HepG2 (cell line): Measurements from ENCODE around the gene PEAR1. TPM values are rescaled to one million over a fixed set of nuclear protein-coding genes. Genes with fewer than 3 reads are reported as not detected.

ENCODE experiments used
- ATAC-seq: fragments of 200-7000 bp; cut with Tn5 transposase; 3 replicates; pipeline ENCODE4 v1.9.1; 2020; ENCODE audit warnings: mild to moderate bottlenecking, moderate library complexity
- BruUV-seq: library from RNA; stranded (reverse); fragments of 400-500 nt; replicated peaks from 2 replicates; lab custom pipeline; 2021; lab: Mats Ljungman, UMichigan
- CTCF ChIA-PET: fragments of 300-600 bp; formaldehyde crosslinking; extraction: SDS; loops from one replicate; lab custom pipeline; 2021; ENCODE audit warnings: low total read pairs, inconsistent platforms, low intra/inter-chr PET ratio; lab: Yijun Ruan, JAX
- POLR2A ChIA-PET: fragments of 350-600 bp; sonication (Branson Sonifier 250); formaldehyde crosslinking; loops from one replicate; lab custom pipeline; 2020; ENCODE audit warnings: antibody characterized with exemption, inconsistent platforms; lab: Yijun Ruan, JAX
- DNase-seq: peaks from one replicate; pipeline ENCODE4 v3.0.0-alpha.2; 2015; ENCODE audit warnings: low spot score
- FAIRE-seq: peaks from 3 replicates; lab custom pipeline; 2011; peaks lifted over from hg19 to GRCh38; lab: Jason Lieb, UNC
- H2AFZ ChIP-seq: one replicate; pipeline ENCODE4 v1.6.1; 2011; ENCODE audit warnings: low read length, inconsistent platforms
- H3K27ac ChIP-seq: fragments of 300-600 bp; 3 replicates; pipeline ENCODE4 v1.8.0; 2011; ENCODE audit warnings: mixed run types, mild to moderate bottlenecking, mixed read lengths, low read length, inconsistent platforms; ENCODE audit not compliant: insufficient read depth; ENCODE audit errors: extremely low read length
- H3K27me3 ChIP-seq, 2 experiments: fragments of 200-600 bp in 1 of 2; 2 replicates in 1 of 2; 3 replicates in 1 of 2; pipeline versions ENCODE4 v1.6.0 to v1.8.0; 2011; ENCODE audit warnings: low read length in 2 of 2, mild to moderate bottlenecking in 2 of 2, moderate library complexity in 2 of 2, inconsistent platforms in 1 of 2; ENCODE audit not compliant: insufficient read depth in 2 of 2, control insufficient read depth in 1 of 2
- H3K36me3 ChIP-seq, 2 experiments: fragments of 200-600 bp in 1 of 2; replicated peaks in 1 of 2; 2 replicates in 1 of 2; 3 replicates in 1 of 2; pipeline versions ENCODE4 v1.5.1 to v1.8.0; 2011; ENCODE audit warnings: low read length in 2 of 2, inconsistent platforms in 1 of 2; ENCODE audit not compliant: insufficient read depth in 2 of 2, control insufficient read depth in 1 of 2
- H3K4me1 ChIP-seq: 2 replicates; pipeline ENCODE4 v1.5.1; 2012; ENCODE audit warnings: low read length, inconsistent platforms; ENCODE audit not compliant: insufficient read depth
- H3K4me2 ChIP-seq: 2 replicates; pipeline ENCODE4 v1.6.0; 2011; ENCODE audit warnings: low read depth, low read length, inconsistent platforms
- H3K4me3 ChIP-seq, 3 experiments: fragments of 200-600 bp in 1 of 3; sonication (generic), shearing (Covaris generic) in 1 of 3; replicated peaks in 1 of 3; 2 replicates each; pipeline ENCODE4 v1.5.1; 2011 to 2016; ENCODE audit warnings: low read length in 3 of 3, inconsistent platforms in 2 of 3, low read depth in 2 of 3, mild to moderate bottlenecking in 2 of 3, control low read depth in 1 of 3, mixed read lengths in 1 of 3; ENCODE audit not compliant: insufficient read depth in 1 of 3
- H3K79me2 ChIP-seq: one replicate; pipeline ENCODE4 v1.6.1; 2011; ENCODE audit warnings: low read length, inconsistent platforms; ENCODE audit not compliant: insufficient read depth
- H3K9ac ChIP-seq: 2 replicates; pipeline ENCODE4 v1.6.0; 2011; ENCODE audit warnings: mild to moderate bottlenecking, low read depth, low read length, inconsistent platforms; ENCODE audit not compliant: insufficient read depth
- H3K9me3 ChIP-seq: 2 replicates; pipeline ENCODE4 v1.5.1; 2012; ENCODE audit warnings: mild to moderate bottlenecking, low read length
- H4K20me1 ChIP-seq: 2 replicates; pipeline ENCODE4 v1.6.0; 2011; ENCODE audit warnings: inconsistent platforms, mild to moderate bottlenecking, low read length, moderate library complexity; ENCODE audit not compliant: insufficient read depth
- MED8 ChIP-seq: sonication (generic); formaldehyde crosslinking; IDR thresholded peaks from 2 replicates; pipeline ENCODE4 v1.8.1; 2023; ENCODE audit warnings: mild to moderate bottlenecking, missing genetic modification reagents; ENCODE audit not compliant: insufficient replicate concordance
- ZNF761 ChIP-seq: sonication (generic); formaldehyde crosslinking; conservative IDR thresholded peaks from 2 replicates; pipeline ENCODE4 v1.4.0; 2020; ENCODE audit warnings: mild to moderate bottlenecking, missing genetic modification reagents
- WGBS: methylation state at CpG from one replicate; pipeline ENCODE4 v1.1.6; 2017; ENCODE audit warnings: low lambda C conversion rate; 5-methylcytosine and 5-hydroxymethylcytosine counted together
- in situ Hi-C: cut with HindIII; loops from 2 replicates; pipeline ENCODE4 v1.10.0; 2017; ENCODE audit warnings: low pct_unique_long_range_greater_than_20kb; ENCODE audit not compliant: extremely low pct_ligation_motif_present
- intact Hi-C: fragments of 100-400 bp; cut with micrococcal nuclease; formaldehyde crosslinking; loops from one replicate; pipeline ENCODE4 v1.10.0; 2022; ENCODE audit not compliant: unreplicated experiment
- polyA plus RNA-seq, 8 experiments: library from polyadenylated mRNA; depleted of rRNA in 3 of 8; stranded (reverse) in 7 of 8; unstranded in 1 of 8; fragments of >200 nt; fragmentation: Illumina TruSeq in 4 of 8; extraction: Trizol in 4 of 8; gene quantifications; 2 replicates each; pipeline versions ENCODE4 v1.2.1 to v1.2.3, GENCODE V29; 2011 to 2016; ENCODE audit warnings: low read depth in 4 of 8, missing spikeins in 1 of 8, mixed read lengths in 1 of 8; ENCODE audit not compliant: insufficient read depth in 1 of 8
- total RNA-seq, 5 experiments: library from RNA; depleted of rRNA; stranded (reverse); fragments of >200 nt; fragmentation: Illumina TruSeq; extraction: Trizol; gene quantifications; 2 replicates each; pipeline ENCODE4 v1.2.3, GENCODE V29; 2016; ENCODE audit warnings: low read depth in 1 of 5
- TF ChIP-seq, protein P1 (sequence below): sonication (generic); formaldehyde crosslinking; IDR thresholded peaks from 2 replicates; pipeline ENCODE4 v1.4.0; 2020; ENCODE audit warnings: mild to moderate bottlenecking, missing genetic modification reagents
- TF ChIP-seq, protein P2 (sequence below): IDR thresholded peaks from 2 replicates; pipeline ENCODE4 v1.6.1; 2016; ENCODE audit warnings: mild to moderate bottlenecking
- TF ChIP-seq, protein P3 (sequence below): sonication (generic); formaldehyde crosslinking; IDR thresholded peaks from 2 replicates; pipeline ENCODE4 v1.8.0; 2022; ENCODE audit warnings: mild to moderate bottlenecking, missing genetic modification reagents, moderate library complexity

The PEAR1 gene
- total and polyA plus RNA-seq, 2 of the 13 experiments (the other 11 are each of a cell fraction or from before 2014, with no cell fraction given): 0.27 to 0.41 TPM

DNA sequence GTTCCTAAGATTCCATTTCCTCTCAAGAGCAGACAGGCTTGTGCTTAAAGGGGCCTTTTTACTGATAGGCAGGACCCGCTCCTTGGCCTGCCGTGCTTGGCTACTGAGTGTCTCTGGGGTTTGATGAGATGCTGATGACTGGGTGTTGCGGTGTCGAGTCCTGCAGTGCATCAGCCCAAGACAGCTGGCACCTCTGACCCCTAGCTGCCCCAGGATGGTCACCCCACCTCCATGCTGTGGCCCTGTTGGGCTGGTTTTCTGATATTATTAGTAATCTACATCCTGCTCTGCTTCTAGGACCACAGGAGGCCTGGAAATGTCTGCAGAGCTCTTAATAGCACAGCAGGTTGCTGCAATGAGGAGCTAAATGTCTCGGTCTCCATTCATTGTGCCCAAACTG is 55.6 kb downstream of the PEAR1 start:
- Histone ChIP-seq H3K27me3 (no peaks in the 10 kb centered on the region), H3K4me3 (no peak overlapping the region), H3K27ac (no peak overlapping the region), H3K9ac (no peak overlapping the region), H3K4me2 (no peak overlapping the region), H3K9me3 (no peaks in the 10 kb centered on the region), H4K20me1 (no peaks in the 10 kb centered on the region), H2AFZ (no peak overlapping the region), H3K79me2 (no peaks in the 10 kb centered on the region), H3K36me3 (peaks cover 21 to 73% of the 10 kb centered on the region in 2 experiments), H3K4me1 (no peaks in the 10 kb centered on the region)
- FAIRE-seq: no peak
- BruUV-seq: no TSS peak
- ATAC-seq: no peak
- WGBS: 97% methylated on average over 5 of the region's 5 CpGs
- intact Hi-C loops (no loop called here), in situ Hi-C loops (no loop called here)
- POLR2A ChIA-PET: no interaction called here
- TF ChIP-seq, protein P1, sequence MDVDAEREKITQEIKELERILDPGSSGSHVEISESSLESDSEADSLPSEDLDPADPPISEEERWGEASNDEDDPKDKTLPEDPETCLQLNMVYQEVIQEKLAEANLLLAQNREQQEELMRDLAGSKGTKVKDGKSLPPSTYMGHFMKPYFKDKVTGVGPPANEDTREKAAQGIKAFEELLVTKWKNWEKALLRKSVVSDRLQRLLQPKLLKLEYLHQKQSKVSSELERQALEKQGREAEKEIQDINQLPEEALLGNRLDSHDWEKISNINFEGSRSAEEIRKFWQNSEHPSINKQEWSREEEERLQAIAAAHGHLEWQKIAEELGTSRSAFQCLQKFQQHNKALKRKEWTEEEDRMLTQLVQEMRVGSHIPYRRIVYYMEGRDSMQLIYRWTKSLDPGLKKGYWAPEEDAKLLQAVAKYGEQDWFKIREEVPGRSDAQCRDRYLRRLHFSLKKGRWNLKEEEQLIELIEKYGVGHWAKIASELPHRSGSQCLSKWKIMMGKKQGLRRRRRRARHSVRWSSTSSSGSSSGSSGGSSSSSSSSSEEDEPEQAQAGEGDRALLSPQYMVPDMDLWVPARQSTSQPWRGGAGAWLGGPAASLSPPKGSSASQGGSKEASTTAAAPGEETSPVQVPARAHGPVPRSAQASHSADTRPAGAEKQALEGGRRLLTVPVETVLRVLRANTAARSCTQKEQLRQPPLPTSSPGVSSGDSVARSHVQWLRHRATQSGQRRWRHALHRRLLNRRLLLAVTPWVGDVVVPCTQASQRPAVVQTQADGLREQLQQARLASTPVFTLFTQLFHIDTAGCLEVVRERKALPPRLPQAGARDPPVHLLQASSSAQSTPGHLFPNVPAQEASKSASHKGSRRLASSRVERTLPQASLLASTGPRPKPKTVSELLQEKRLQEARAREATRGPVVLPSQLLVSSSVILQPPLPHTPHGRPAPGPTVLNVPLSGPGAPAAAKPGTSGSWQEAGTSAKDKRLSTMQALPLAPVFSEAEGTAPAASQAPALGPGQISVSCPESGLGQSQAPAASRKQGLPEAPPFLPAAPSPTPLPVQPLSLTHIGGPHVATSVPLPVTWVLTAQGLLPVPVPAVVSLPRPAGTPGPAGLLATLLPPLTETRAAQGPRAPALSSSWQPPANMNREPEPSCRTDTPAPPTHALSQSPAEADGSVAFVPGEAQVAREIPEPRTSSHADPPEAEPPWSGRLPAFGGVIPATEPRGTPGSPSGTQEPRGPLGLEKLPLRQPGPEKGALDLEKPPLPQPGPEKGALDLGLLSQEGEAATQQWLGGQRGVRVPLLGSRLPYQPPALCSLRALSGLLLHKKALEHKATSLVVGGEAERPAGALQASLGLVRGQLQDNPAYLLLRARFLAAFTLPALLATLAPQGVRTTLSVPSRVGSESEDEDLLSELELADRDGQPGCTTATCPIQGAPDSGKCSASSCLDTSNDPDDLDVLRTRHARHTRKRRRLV (CRISPR knock-in tag): no peak
- no peak for TF ChIP-seq MED8
- no peak for TF ChIP-seq ZNF761
- TF ChIP-seq, protein P2, sequence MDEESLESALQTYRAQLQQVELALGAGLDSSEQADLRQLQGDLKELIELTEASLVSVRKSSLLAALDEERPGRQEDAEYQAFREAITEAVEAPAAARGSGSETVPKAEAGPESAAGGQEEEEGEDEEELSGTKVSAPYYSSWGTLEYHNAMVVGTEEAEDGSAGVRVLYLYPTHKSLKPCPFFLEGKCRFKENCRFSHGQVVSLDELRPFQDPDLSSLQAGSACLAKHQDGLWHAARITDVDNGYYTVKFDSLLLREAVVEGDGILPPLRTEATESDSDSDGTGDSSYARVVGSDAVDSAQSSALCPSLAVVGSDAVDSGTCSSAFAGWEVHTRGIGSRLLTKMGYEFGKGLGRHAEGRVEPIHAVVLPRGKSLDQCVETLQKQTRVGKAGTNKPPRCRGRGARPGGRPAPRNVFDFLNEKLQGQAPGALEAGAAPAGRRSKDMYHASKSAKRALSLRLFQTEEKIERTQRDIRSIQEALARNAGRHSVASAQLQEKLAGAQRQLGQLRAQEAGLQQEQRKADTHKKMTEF (CRISPR knock-in tag): no peak
- TF ChIP-seq, protein P3, sequence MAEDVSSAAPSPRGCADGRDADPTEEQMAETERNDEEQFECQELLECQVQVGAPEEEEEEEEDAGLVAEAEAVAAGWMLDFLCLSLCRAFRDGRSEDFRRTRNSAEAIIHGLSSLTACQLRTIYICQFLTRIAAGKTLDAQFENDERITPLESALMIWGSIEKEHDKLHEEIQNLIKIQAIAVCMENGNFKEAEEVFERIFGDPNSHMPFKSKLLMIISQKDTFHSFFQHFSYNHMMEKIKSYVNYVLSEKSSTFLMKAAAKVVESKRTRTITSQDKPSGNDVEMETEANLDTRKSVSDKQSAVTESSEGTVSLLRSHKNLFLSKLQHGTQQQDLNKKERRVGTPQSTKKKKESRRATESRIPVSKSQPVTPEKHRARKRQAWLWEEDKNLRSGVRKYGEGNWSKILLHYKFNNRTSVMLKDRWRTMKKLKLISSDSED (CRISPR knock-in tag): no peak
- DNase-seq: no peak
- CTCF ChIA-PET: no interaction called here
